Endothelial cell of umbilical vein (primary cell): ENCODE data around the gene LOXL4. TPM values are rescaled to one million over a fixed set of nuclear protein-coding genes. Genes with fewer than 3 reads are reported as not detected.

Experiments
- BruUV-seq: library from RNA; stranded (reverse); fragments of 400-500 nt; replicated peaks from 2 replicates; lab custom pipeline; 2021; lab: Mats Ljungman, UMichigan
- CTCF ChIA-PET: fragments of 300-600, 350-600 bp; sonication (Branson Sonifier 250); formaldehyde crosslinking; loops from one replicate; lab custom pipeline; 2021; ENCODE audit warnings: antibody characterized with exemption, inconsistent platforms; lab: Charles Lee
- POLR2A ChIA-PET: fragments of 300-600, 350-600 bp; sonication (Branson Sonifier 250); formaldehyde crosslinking; loops from one replicate; lab custom pipeline; 2021; ENCODE audit warnings: antibody characterized with exemption, inconsistent platforms; lab: Charles Lee
- DNase-seq: peaks from one replicate; pipeline ENCODE4 v3.0.0-alpha.2; 2011; ENCODE audit warnings: low read depth, low spot score
- FAIRE-seq: peaks from 2 replicates; lab custom pipeline; 2011; peaks lifted over from hg19 to GRCh38; lab: Jason Lieb, UNC
- H2AFZ ChIP-seq: 2 replicates; pipeline ENCODE4 v1.6.0; 2012; ENCODE audit warnings: low read depth, low read length, control low read depth, inconsistent platforms
- H3K27ac ChIP-seq: 2 replicates; pipeline ENCODE4 v1.5.1; 2011; ENCODE audit warnings: low read depth, mild to moderate bottlenecking, control low read depth, low read length, moderate library complexity; ENCODE audit not compliant: insufficient read depth
- H3K27me3 ChIP-seq, 2 experiments: 2 replicates each; pipeline versions ENCODE4 v1.6.0 to v1.6.1; 2011; ENCODE audit warnings: low read length in 2 of 2, mixed read lengths in 1 of 2; ENCODE audit not compliant: control insufficient read depth in 2 of 2, insufficient read depth in 2 of 2
- H3K36me3 ChIP-seq, 2 experiments: 2 replicates in 1 of 2; 3 replicates in 1 of 2; pipeline ENCODE4 v1.5.1; 2011; ENCODE audit warnings: low read length in 2 of 2, mild to moderate bottlenecking in 1 of 2, moderate library complexity in 1 of 2; ENCODE audit not compliant: control insufficient read depth in 2 of 2, insufficient read depth in 2 of 2; ENCODE audit errors: extremely low read depth in 1 of 2
- H3K4me1 ChIP-seq: 3 replicates; pipeline ENCODE4 v1.5.1; 2011; ENCODE audit warnings: mild to moderate bottlenecking, low read length; ENCODE audit not compliant: control insufficient read depth, insufficient read depth; ENCODE audit errors: extremely low read depth
- H3K4me2 ChIP-seq: 2 replicates; pipeline ENCODE4 v1.6.1; 2011; ENCODE audit warnings: low read length, control low read depth, mixed read lengths; ENCODE audit not compliant: insufficient read depth
- H3K4me3 ChIP-seq, 3 experiments: fragments of 200-600 bp in 1 of 3; sonication (generic), shearing (Covaris generic) in 1 of 3; replicated peaks in 1 of 3; 2 replicates each; pipeline ENCODE4 v1.5.1; 2011 to 2016; ENCODE audit warnings: control low read depth in 3 of 3, low read length in 3 of 3, mild to moderate bottlenecking in 2 of 3, inconsistent platforms in 1 of 3, low read depth in 1 of 3, moderate library complexity in 1 of 3; ENCODE audit not compliant: insufficient read depth in 1 of 3
- H3K79me2 ChIP-seq: 2 replicates; pipeline ENCODE4 v1.6.0; 2012; ENCODE audit warnings: low read length, inconsistent platforms; ENCODE audit not compliant: control insufficient read depth, insufficient read depth
- H3K9ac ChIP-seq: replicated peaks from 2 replicates; pipeline ENCODE3; 2011; ENCODE audit warnings: low read length, control low read depth; ENCODE audit not compliant: insufficient read depth; ENCODE audit errors: extremely low read depth
- H3K9me1 ChIP-seq: replicated peaks from 3 replicates; pipeline ENCODE4 v1.6.0; 2011; ENCODE audit warnings: mild to moderate bottlenecking, low read length; ENCODE audit not compliant: control insufficient read depth, insufficient read depth; ENCODE audit errors: extremely low read depth
- H3K9me3 ChIP-seq: replicated peaks from 2 replicates; pipeline ENCODE4 v1.5.1; 2012; ENCODE audit warnings: low read length, inconsistent platforms; ENCODE audit not compliant: control insufficient read depth, insufficient read depth
- H4K20me1 ChIP-seq: replicated peaks from 2 replicates; pipeline ENCODE3; 2011; ENCODE audit warnings: mild to moderate bottlenecking, low read length; ENCODE audit not compliant: control insufficient read depth, insufficient read depth; ENCODE audit errors: extremely low read depth
- EZH2 ChIP-seq: IDR thresholded peaks from 2 replicates; pipeline ENCODE4 v1.6.1; 2012; ENCODE audit warnings: borderline replicate concordance, low read depth, mild to moderate bottlenecking, moderate library complexity, low read length, inconsistent platforms; ENCODE audit not compliant: severe bottlenecking
- FOS ChIP-seq: IDR thresholded peaks from 2 replicates; pipeline ENCODE4 v1.6.1; 2011; ENCODE audit warnings: mild to moderate bottlenecking, low read length, moderate library complexity, borderline replicate concordance; ENCODE audit not compliant: insufficient read depth
- GATA2 ChIP-seq: IDR thresholded peaks from 2 replicates; pipeline ENCODE4 v1.7.0; 2011; ENCODE audit warnings: low read depth, mild to moderate bottlenecking, moderate library complexity, mixed read lengths, low read length; ENCODE audit not compliant: insufficient read length, insufficient read depth
- MAX ChIP-seq: IDR thresholded peaks from 2 replicates; pipeline ENCODE4 v1.6.1; 2011; ENCODE audit not compliant: insufficient read depth, insufficient read length
- MYC ChIP-seq: IDR thresholded peaks from one replicate; pipeline ENCODE4 v1.6.1; 2011; ENCODE audit warnings: mild to moderate bottlenecking, low read depth, low read length
- POLR2A ChIP-seq: IDR thresholded peaks from 2 replicates; pipeline ENCODE4 v1.6.1; 2012; ENCODE audit warnings: low read depth, mild to moderate bottlenecking, control low read depth, low read length
- POLR2AphosphoS5 ChIP-seq: IDR thresholded peaks from 2 replicates; pipeline ENCODE4 v1.6.1; 2012; ENCODE audit warnings: low read depth, mild to moderate bottlenecking, control low read depth, low read length, moderate library complexity; ENCODE audit not compliant: insufficient read depth
- dilution Hi-C: fragments of 300-500 bp; cut with MboI; formaldehyde crosslinking; loops from one replicate; pipeline ENCODE4 v1.15.0; 2019; ENCODE audit warnings: low sequenced_read_pairs; ENCODE audit not compliant: extremely low pct_ligation_motif_present
- intact Hi-C: fragments of 100-400 bp; cut with micrococcal nuclease; formaldehyde crosslinking; loops from one replicate; pipeline ENCODE4 v1.10.0; 2022
- polyA plus RNA-seq, 4 experiments: library from polyadenylated mRNA; depleted of rRNA in 3 of 4; stranded (reverse) in 3 of 4; unstranded in 1 of 4; fragments of >200 nt; gene quantifications; 2 replicates each; pipeline versions ENCODE4 v1.2.1 to v1.2.3, GENCODE V29; 2011 to 2012; ENCODE audit warnings: missing spikeins in 1 of 4
- total RNA-seq: library from RNA; stranded (reverse); gene quantifications from 2 replicates; pipeline ENCODE4 v1.2.3, GENCODE V29; 2021
- TF ChIP-seq, protein P1 (sequence below), 2 donors: IDR thresholded peaks; 1 replicate in 1 of 2; 2 replicates in 1 of 2; pipeline ENCODE4 v1.5.1; 2011; ENCODE audit warnings: low read length in 2 of 2, mild to moderate bottlenecking in 2 of 2, moderate library complexity in 2 of 2, control low read depth in 1 of 2, inconsistent platforms in 1 of 2, low read depth in 1 of 2; ENCODE audit not compliant: insufficient read depth in 1 of 2; ENCODE audit errors: extremely low read depth in 1 of 2

Gene LOXL4
- total and polyA plus RNA-seq, 2 donors (not counting 3 experiments of a cell fraction or from before 2014, with no cell fraction given): 1.4 to 1.9 TPM

DNA sequence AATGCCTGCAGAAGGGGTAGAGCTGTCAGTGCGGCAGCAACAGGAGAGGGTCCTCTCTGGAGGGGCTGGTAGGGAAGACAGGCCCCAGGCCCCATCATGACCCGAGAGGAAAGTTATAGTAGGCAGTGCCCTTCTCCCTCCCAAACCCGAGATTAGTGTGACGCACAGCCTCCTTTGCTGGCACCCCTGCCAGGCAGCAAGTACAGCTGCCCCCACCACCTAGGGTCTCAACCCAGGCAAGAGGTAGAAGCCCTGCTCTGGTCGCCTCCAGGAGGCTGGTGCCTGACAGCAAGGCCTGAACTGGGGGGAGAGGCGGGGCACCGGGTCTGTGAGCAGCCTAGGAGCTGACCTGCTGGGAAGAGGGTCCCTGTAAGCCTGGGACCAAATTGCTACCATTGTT is 15.5 kb downstream of the LOXL4 start:
- Histone ChIP-seq H3K4me2 (no peak overlapping the region), H3K27me3 (no peaks in the 10 kb centered on the region), H3K4me3 (no peak overlapping the region), H3K9ac (no peak overlapping the region), H3K9me3 (no peaks in the 10 kb centered on the region), H3K4me1 (no peaks in the 10 kb centered on the region), H2AFZ (no peak overlapping the region), H4K20me1 (no peaks in the 10 kb centered on the region), H3K27ac (no peak overlapping the region), H3K36me3 (peaks cover 0 to 2% of the 10 kb centered on the region in 2 experiments), H3K9me1 (no peaks in the 10 kb centered on the region), H3K79me2 (no peaks in the 10 kb centered on the region)
- intact Hi-C loops: no loop called here
- ChIA-PET POLR2A (no interaction called here), CTCF (no interaction called here)
- no peak for TF ChIP-seq POLR2A
- no peak for TF ChIP-seq MAX
- no peak for TF ChIP-seq MYC
- TF ChIP-seq EZH2: no peak
- TF ChIP-seq, protein P1, sequence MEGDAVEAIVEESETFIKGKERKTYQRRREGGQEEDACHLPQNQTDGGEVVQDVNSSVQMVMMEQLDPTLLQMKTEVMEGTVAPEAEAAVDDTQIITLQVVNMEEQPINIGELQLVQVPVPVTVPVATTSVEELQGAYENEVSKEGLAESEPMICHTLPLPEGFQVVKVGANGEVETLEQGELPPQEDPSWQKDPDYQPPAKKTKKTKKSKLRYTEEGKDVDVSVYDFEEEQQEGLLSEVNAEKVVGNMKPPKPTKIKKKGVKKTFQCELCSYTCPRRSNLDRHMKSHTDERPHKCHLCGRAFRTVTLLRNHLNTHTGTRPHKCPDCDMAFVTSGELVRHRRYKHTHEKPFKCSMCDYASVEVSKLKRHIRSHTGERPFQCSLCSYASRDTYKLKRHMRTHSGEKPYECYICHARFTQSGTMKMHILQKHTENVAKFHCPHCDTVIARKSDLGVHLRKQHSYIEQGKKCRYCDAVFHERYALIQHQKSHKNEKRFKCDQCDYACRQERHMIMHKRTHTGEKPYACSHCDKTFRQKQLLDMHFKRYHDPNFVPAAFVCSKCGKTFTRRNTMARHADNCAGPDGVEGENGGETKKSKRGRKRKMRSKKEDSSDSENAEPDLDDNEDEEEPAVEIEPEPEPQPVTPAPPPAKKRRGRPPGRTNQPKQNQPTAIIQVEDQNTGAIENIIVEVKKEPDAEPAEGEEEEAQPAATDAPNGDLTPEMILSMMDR (IDR thresholded peaks at IDR 0.05; ENCODE audit: extremely low read depth in 1 of 2, insufficient read depth in 1 of 2, low read depth in 1 of 2, low read length in 2 of 2): no peak
- no peak for TF ChIP-seq FOS
- no peak for TF ChIP-seq GATA2
- no peak for TF ChIP-seq POLR2AphosphoS5
- no peak for FAIRE-seq
- dilution Hi-C loops: no loop called here
- DNase-seq: no peak
- BruUV-seq: no TSS peak
